GM21360 (cell line): ENCODE measurements around the gene HMGB4.

ENCODE experiments used
- ATAC-seq: cut with Tn5 transposase; IDR thresholded peaks from one replicate; pipeline ENCODE4 v1.9.1; 2021; ENCODE audit warnings: mild to moderate bottlenecking, moderate library complexity; ENCODE audit not compliant: unreplicated experiment

Gene HMGB4

GRCh38 chr1:33895976-33896375 lies 32.1 kb downstream of the HMGB4 start:
- ATAC-seq = no peak

DNA sequence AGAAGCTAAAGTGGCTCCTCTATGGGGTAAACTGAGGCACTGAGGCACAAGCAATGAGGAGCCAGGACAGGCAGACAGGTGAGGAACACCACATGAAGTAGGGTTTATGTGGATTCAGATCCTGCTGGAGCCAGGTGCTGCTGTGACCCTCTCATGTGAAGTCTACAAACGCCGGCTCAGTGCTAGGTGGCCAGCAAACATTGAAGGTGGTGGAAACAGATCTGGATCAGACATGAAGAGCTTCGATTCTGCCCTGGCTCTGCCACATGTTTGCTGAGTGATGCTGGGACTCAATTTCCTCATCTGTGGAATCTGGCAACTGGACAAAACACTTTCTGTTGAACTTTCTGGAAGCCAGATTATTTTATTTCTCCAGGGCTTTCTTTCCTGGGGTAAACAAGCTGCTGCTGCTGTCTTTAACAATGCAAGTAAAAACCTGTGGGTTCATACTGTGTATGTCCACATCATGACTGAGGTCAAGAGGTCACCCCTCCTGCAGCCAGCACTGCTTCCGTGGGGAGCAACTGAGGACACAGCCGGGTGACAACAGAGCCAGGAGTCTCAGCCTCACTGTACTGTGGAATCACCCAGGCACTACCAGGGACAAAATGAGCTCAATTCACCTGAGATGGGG lies 33.3 kb downstream of the HMGB4 start:
- no peak for ATAC-seq

- ATAC-seq = no peak
Observed at GRCh38 chr1:33898406-33898805, 34.5 kb downstream of the HMGB4 start.

GRCh38 chr1:33898881-33899280 lies 35.0 kb downstream of the HMGB4 start:
- no peak for ATAC-seq

- no peak for ATAC-seq
Observed at GRCh38 chr1:33899746-33900145, 35.9 kb downstream of the HMGB4 start.

- ATAC-seq = no peak
Observed at GRCh38 chr1:33902486-33903209, 38.8 kb downstream of the HMGB4 start.

DNA sequence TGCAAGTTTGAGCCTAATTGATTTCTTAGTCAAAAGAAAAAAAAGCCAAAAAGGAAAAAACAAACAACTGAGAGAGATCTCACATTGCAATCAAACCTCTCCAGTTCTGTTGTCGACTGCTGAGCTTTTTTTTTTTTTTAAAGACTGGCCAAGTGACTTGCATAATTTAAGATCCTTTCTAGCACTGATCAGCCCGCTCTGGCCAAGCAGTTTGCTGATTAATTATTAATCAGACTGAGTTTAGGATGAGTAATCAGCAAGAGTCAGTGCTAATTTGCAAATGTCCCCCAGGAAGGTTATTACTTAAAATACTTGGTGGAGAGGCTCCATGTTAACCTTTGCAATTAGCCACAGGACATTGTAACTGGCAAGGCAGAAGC lies 39.3 kb downstream of the HMGB4 start:
- ATAC-seq = no peak

- ATAC-seq = no peak
Observed at GRCh38 chr1:33905241-33905640, 41.4 kb downstream of the HMGB4 start.

DNA sequence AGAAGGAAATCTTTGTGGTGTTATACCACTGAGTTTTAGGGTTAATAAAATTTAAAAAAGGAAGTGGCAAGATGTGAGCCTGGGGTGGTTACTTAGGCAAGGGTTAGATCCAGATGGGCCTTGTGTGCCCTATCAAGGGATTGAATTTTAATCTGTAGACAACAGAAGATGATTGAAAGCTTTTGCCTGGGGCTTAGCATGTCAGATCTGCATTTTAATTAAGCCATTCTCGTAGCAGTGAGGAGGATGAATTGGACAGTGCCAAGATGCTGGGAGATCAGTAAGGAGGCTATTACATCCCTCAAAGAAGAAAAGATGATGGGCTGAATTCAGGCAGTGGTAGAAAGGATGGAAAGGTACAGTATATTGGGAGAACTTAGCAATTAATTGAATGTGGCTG lies 42.3 kb downstream of the HMGB4 start:
- ATAC-seq = no peak

DNA sequence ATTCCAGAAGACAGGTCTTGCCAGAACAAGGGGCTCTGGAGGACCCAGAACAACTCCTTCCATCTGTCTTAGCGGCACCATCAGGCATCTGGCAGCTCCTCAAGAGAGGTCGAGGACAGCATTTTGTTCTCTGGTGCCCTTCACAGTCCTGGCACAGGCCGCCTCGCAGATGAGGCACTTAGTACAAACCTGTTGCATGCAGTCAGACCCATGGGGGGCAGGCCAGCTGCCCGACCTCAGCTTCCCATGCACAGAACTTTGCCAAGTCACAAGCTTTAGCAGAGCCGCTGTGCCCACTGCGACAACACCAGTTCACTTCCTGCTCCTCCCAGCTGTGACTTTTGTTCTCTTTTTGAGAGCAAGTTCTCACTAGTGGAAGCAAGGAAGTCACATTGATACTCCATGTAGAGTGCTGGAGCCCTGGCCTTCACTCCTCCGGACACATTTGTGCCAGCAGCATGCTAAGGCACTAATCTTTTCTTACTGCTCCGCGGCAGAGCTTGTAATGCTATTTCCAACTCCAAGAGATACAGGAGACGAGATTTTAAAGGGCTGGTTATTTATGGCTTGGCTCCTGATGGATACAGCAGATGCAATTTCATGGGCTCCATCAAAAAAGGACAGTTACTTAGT lies 44.6 kb downstream of the HMGB4 start:
- no peak for ATAC-seq
